HG03175 (cell line): ENCODE results near the gene PUS3.

Experiments
- ATAC-seq: cut with Tn5 transposase; IDR thresholded peaks from one replicate; pipeline ENCODE4 v1.9.1; 2021; ENCODE audit warnings: mild to moderate bottlenecking, moderate library complexity; ENCODE audit not compliant: unreplicated experiment

Gene PUS3

DNA sequence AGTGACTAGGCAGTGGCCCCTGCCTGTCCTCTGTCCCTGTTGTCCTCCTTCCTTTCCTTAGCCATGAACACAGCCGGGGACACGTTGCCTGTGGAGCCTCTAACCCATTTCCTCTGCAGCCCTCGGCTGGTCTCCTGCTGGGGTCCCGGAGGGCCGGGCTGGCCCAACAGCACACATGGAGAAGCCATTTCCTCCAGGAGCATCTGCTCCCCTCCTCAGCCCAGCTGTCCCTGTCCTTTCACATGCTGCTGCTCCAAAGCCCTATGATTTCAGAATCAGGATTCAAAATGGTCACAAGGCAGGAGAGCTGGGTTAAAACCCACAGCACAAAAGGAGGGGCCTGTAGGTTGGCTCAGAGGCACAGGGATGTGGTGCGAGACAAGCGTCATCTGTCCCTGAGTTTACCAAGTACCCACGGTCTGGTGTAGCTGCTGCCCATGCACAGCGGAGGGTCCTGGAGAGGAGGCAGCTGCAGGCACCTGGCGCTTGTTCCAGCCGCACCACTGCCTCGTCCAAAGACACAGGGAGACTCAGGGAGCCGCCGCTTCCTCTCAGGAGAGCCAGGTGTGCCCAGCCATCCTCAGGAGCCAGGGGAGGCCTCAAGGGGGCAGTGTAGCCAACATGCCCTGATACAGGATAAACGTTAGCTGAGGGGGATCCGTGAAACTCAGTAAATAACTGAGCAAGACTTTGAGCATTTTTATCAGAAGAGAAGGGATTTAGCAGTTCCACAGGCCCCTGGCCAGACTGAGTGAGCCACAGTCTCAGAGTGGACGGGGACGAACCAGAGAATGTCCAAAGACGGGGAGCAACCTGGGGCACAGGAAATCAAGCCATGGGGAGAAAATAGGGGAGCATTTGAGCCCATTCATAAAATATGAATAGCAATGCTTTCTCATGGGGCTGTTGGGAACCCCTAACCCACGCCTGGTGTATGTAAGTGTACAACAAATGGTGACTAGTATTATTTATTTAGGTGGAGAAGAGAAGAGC is 38.9 kb upstream of the PUS3 start:
- ATAC-seq, result peak; percentile 57

DNA sequence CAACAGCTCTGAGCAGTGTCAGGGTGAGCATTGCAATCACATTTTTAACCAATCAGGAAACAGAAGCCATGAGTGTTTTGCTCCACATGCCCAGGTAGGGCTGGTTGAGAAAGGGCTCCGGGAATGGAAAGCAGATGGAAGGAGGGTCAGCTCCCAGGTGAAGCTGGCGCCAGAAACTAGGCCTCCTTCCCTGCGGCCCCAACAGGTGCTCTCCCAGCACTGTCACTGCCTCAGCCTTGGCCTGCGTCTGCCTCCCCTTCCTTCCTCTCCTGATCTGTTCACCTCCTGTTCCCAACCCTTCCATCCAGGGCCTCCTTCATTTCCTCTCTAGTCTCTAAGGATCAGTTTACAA is 38.2 kb upstream of the PUS3 start:
- no peak for ATAC-seq

GRCh38 chr11:125940145-125940544 is 37.1 kb upstream of the PUS3 start:
- no peak for ATAC-seq

GRCh38 chr11:125939081-125939521 is 36.1 kb upstream of the PUS3 start:
- no peak for ATAC-seq

- ATAC-seq, result no peak
Measured at GRCh38 chr11:125938418-125938817, 35.4 kb upstream of the PUS3 start.

DNA sequence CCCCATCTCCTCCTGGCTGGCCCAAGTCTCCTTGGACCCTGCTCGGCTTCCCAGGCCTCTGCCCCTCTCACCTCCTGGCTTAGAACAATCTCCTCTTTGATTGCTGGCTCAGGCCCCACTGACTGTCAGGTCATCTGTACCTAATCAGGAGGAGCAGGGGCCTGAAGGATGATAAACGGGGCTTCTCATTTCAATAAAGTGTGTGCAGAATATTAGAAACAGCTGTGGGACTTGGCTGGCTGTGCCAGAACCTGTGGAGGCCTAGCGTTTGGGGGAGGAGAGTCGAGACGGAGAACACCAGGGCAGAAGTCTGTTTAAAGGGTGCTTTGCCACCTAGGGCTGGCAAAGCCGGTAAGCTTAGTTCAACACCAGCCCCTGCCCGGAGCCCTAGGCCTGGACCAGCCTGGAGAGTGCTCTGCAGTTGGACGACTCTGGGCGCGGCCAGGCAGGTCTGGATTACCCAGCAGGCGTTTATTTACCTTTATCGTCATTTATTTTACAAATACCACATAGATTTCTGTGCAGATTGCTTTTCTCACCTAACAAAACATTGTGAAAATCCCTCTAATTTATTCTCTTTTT is 32.7 kb upstream of the PUS3 start:
- ATAC-seq, result no peak

DNA sequence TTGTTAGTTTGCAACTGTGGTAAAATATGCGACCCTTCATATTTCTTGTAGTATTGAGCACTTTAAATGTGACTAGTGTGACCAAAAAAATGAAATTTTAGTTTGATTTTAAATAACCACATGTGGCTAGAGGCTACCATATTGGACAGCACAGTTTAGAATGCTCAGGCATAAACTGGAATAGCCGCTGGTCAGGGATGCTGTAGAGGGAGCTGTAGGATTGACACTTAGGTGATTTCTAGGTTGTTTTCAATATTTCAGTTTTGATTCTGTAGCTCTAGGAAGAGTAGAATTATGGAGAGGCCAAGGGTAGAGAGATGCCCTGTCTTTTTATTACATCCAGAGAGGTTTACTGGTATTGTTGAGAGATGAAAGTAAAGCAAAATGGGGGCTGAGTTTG is 32.0 kb upstream of the PUS3 start:
- ATAC-seq, result no peak

- ATAC-seq, result no peak
Measured at GRCh38 chr11:125934473-125934872, 31.5 kb upstream of the PUS3 start.

DNA sequence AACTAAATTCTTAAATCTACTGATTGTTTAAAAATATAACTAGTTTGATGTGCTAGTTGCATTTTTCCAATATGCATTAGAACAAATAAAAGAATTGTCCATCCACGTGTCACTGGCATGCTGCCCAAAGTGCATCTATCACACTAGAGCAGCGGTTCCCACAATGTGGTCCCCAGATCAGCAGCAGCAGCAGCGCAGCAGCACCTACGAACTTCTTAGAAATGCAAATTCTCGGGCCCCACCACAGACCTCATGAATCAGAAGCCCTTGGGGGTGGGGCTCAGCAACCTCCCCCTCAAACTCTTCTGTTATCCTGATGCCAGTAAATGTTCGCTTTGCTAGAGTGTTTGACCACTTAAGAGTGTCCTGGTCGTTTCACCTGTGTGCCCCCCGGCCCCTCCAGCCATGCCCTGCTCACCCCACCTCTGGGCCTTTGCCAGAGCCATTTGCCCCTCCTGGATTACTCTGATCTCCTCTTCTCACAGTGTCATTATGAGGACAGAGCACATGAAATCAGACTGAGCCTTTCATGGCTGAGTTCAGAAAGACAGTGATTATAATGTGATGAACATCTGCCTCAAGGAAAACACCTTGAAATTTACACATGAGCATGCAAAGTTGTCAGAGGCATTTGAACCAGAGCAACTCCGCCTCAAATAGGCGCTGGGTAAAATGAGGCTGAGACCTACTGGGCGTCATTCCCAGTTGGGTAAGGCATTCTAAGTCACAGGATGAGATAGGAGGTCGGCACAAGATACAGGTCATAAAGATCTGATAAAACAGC is 30.2 kb upstream of the PUS3 start:
- no peak for ATAC-seq

DNA sequence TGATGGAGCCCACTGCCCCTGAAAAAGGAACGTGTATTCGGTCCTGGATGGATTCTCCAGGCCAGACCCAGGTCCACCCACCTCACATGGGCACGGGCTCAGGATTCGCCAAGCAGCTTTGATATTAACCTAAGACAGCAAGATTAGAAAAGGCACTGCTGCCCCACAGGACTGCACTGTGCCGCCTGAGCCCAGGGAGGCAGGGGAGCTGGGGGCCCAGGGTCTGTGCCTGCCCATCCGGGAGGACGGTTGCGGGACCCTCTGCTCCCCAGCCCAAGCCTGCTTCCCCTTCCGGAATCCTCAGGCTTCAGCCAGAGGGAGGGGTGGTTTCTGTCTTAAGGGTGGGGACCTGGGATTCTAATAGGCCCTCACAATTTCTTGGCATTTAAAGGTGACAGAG is 29.3 kb upstream of the PUS3 start:
- no peak for ATAC-seq

DNA sequence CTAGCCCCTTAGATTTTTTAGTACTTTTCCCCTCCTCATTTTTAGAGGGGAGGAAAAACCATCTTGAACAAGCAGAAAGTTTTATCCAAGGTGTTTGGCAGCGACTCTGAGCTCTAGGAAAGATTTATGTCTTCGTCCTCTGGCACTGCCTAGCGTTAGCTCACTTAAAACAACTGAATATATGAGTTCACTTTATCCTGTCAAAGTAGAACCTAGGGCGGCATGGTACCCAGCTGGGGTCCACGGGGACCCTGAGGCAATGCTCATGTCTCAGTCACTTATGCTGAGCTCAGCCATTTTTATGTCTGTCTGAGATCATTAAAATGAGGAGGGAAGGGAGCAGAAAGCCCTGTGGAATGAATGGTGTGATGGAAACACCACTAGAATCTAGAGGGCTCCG is 28.7 kb upstream of the PUS3 start:
- no peak for ATAC-seq

DNA sequence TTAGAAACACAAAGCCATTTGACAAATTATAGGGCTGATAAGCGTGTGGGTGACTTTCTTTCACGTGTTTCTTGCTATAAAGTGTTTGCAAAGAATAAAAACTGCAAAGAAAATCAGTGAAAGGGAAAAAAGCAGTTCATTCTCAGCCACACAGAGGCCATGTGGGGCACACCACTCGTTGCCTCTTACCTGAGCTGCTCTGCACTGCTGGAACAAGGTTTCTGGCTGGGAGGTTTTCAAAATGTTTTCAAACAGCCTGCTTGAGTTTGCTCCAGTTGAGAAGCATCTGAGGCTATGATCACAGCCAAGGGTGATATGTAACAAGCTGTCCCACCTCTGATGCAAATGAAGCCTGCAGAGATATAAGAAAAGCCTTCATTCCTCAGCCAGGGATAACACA is 28.1 kb upstream of the PUS3 start:
- ATAC-seq, result no peak

GRCh38 chr11:125930076-125930450 is 27.1 kb upstream of the PUS3 start:
- no peak for ATAC-seq

DNA sequence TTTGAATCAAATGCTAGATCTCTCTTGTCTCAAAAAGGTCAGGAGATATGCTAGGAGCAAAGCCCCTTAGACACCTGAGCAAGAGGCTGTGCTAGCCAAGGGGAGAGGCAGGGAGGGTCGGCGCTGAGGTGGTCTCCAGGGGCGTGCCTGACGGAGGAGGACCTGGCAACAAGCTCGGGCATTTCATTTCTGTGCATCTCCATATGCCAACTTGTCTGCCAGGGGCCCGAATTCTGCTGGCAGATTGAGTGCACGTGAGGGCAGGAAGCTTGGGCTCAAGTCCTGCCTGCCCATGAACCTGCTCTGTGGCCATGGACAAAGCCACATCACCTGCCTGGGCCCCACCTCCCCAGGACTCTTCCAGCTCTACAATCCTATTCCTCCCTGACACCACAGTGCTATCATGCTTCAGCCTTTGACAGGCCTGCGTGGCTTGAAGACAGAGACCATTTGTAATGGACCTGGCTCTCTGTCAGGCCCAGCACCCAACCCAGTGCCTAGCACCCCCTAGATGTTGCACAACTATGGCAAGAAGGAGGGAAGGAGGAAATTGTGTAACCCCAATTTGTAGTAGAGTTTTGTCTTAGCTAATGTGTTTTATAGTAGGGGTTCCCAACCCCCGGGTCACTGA is 26.6 kb upstream of the PUS3 start:
- ATAC-seq, result no peak

GRCh38 chr11:125926682-125927081 is 23.7 kb upstream of the PUS3 start:
- ATAC-seq, result no peak

DNA sequence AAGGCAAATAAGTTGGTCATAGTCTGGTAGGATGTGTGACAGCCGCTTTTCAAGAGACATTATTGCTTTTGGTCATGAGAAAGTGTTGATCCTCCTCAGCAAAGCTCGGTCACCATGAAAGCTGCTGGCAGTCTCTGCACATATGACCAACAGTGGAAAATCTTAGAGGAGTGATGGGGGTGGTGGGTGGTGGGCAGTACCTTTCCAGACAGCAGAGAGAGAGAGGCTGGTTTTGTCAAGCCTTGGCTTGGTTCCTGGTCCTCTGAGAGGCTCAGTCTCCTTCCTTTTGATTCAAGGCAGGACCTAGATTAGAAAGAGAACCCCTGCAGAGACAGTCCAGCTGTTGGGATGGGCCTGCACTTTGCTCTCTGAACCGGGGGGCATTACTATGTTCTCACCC is 22.8 kb upstream of the PUS3 start:
- no peak for ATAC-seq

GRCh38 chr11:125925247-125925740 is 22.3 kb upstream of the PUS3 start:
- ATAC-seq, result no peak

DNA sequence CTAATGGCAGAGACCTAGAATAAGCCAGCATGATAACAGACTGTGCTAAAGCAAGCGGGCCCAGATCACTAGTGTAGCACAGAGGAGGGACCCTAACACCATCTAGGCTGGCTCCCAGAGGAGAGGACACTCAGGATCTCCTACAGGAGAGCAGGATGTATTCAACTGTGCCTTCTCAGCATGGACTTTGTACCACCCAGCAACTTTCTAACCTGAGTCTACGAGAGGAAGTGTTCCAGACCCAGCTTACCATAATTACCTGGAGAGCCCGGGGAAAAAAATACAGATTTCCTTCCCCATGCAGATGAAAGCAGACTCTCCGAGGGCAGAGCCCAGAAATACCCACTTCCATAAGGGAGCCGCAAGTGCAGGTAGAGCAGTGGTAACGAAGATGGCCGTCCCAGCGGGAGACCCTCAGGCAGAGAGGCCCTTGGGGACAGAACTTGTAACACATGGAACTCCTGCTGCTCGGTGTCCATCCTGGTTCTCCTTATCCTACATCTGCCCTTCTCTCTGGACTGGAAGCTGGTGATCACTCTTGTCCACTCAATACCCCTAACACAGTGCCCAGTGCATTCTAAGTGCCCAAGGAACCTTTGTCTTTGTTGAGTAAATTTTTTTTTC is 21.5 kb upstream of the PUS3 start:
- ATAC-seq, result no peak

DNA sequence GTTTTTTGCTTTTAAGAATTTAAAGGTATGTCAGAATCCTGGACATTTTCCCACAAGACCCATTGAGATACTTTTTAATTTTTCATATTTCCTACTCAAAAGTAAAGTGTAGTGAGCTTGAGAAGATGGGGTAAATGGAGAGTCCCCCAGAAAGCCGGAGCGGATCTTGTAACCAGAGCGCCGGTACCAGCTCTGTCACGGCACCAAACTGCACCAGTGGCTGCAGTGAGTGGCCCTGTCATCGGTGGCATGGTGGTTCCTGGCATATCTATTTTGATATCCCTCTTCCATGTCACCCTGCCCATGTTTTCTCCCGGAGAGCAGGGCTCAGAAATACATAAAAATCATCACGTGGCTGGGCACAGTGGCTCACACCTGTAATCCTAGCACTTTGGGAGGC is 20.6 kb upstream of the PUS3 start:
- ATAC-seq, result no peak

DNA sequence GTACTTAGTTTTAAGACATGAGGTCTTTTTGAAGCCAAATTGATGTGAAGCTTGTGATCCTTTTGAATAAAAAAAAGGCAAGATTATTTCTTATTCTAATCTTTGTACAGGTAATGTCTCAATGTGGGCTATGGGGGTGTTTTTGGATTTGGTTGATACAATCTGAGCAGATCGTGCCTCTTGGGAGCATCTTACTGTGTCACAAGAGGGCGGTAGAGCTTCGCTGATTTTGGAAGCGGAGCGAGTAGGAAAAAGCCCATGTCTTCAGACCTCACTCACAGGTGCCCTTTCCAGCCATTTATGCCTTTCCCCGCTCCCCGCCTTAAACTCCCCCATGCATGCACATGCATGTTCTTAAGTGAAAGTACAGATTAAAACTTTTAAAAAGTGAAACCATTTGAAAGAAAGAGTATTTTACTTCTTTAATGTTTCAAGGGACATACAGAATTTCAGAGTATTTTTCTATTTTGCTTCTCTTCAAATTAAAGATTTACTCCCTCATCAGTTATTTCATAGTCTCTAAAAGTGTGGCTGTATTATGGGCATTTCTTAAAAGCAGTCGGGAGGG is 20.1 kb upstream of the PUS3 start:
- ATAC-seq, result peak; percentile 87
